DND-41 (cell line): Measurements from ENCODE around the gene ADGRD2.

ENCODE experiments used
- ATAC-seq: fragments of 200-7000 bp; cut with Tn5 transposase; 3 replicates; pipeline ENCODE4 v1.9.1; 2021; ENCODE audit warnings: low read depth; ENCODE audit not compliant: insufficient read depth
- DNase-seq: peaks from one replicate; pipeline ENCODE4 v3.0.0-alpha.2; 2020
- H2AFZ ChIP-seq: 2 replicates; pipeline ENCODE4 v1.6.0; 2012; ENCODE audit warnings: low read depth, low read length
- H3K27ac ChIP-seq: 2 replicates; pipeline ENCODE4 v1.5.1; 2012; ENCODE audit warnings: low read length, inconsistent platforms
- H3K27me3 ChIP-seq: fragments of 200-600 bp; sonication (generic); 2 replicates; pipeline ENCODE4 v1.6.0; 2012; ENCODE audit warnings: low read length, mild to moderate bottlenecking, inconsistent platforms; ENCODE audit not compliant: insufficient read depth, poor library complexity
- H3K36me3 ChIP-seq: 2 replicates; pipeline ENCODE4 v1.5.1; 2012; ENCODE audit warnings: low read length, inconsistent platforms; ENCODE audit not compliant: insufficient read depth
- H3K4me1 ChIP-seq: 2 replicates; pipeline ENCODE4 v1.5.1; 2012; ENCODE audit warnings: mild to moderate bottlenecking, low read length; ENCODE audit not compliant: insufficient read depth
- H3K4me2 ChIP-seq: 2 replicates; pipeline ENCODE4 v1.6.0; 2012; ENCODE audit warnings: mild to moderate bottlenecking, moderate library complexity, low read length, inconsistent platforms; ENCODE audit not compliant: insufficient read depth
- H3K4me3 ChIP-seq, 2 experiments: fragments of 200-600 bp in 1 of 2; shearing (Covaris generic) in 1 of 2; 2 replicates each; pipeline ENCODE4 v1.5.1; 2012 to 2016; ENCODE audit warnings: inconsistent platforms in 2 of 2, low read length in 2 of 2, mild to moderate bottlenecking in 2 of 2, low read depth in 1 of 2, moderate library complexity in 1 of 2
- H3K79me2 ChIP-seq: 2 replicates; pipeline ENCODE4 v1.6.0; 2012; ENCODE audit warnings: low read length, inconsistent platforms; ENCODE audit not compliant: insufficient read depth
- H3K9ac ChIP-seq: 2 replicates; pipeline ENCODE4 v1.6.0; 2012; ENCODE audit warnings: low read depth, mild to moderate bottlenecking, inconsistent platforms, low read length, moderate library complexity
- H3K9me3 ChIP-seq: 2 replicates; pipeline ENCODE4 v1.5.1; 2012; ENCODE audit warnings: low read length, moderate library complexity, mild to moderate bottlenecking, inconsistent platforms; ENCODE audit not compliant: insufficient read depth, severe bottlenecking
- H4K20me1 ChIP-seq: 2 replicates; pipeline ENCODE4 v1.6.0; 2012; ENCODE audit warnings: low read length; ENCODE audit not compliant: insufficient read depth
- CTCF ChIP-seq: IDR thresholded peaks from 2 replicates; pipeline ENCODE4 v1.5.1; 2012; ENCODE audit warnings: borderline replicate concordance, low read length, moderate library complexity, mild to moderate bottlenecking; ENCODE audit not compliant: poor library complexity, severe bottlenecking; ENCODE audit errors: extremely low read depth
- EZH2 ChIP-seq: IDR thresholded peaks from 3 replicates; pipeline ENCODE4 v1.6.1; 2012; ENCODE audit warnings: borderline replicate concordance, low read depth, mild to moderate bottlenecking, moderate library complexity, low read length, inconsistent platforms; ENCODE audit not compliant: severe bottlenecking

ADGRD2 gene

GRCh38 chr9:124449381-124450151 is 685 bp upstream of the ADGRD2 start:
- no peak for ATAC-seq
- no peak for DNase-seq
- Histone ChIP-seq H3K9ac (no peak overlapping the region), H3K27me3 (no peaks in the 10 kb centered on the region), H3K4me3 (no peak overlapping the region), H3K27ac (no peak overlapping the region), H2AFZ (no peak overlapping the region), H3K4me2 (no peak overlapping the region), H3K36me3 (no peaks in the 10 kb centered on the region), H3K4me1 (no peaks in the 10 kb centered on the region), H4K20me1 (peaks cover 5% of the 10 kb centered on the region; the same call in 1 of the 2 replicates), H3K9me3 (no peaks in the 10 kb centered on the region), H3K79me2 (no peaks in the 10 kb centered on the region)
- TF ChIP-seq CTCF: no peak
- TF ChIP-seq EZH2: no peak

GRCh38 chr9:124450931-124451661 is 845 bp downstream of the ADGRD2 start:
- no peak overlapping the region for H2AFZ ChIP-seq
- no peak for ATAC-seq
- H3K36me3 ChIP-seq: no peaks in the 10 kb centered on the region
- no peak overlapping the region for H3K9ac ChIP-seq
- H3K4me2 ChIP-seq: no peak overlapping the region
- no peaks in the 10 kb centered on the region for H3K9me3 ChIP-seq
- no peak for TF ChIP-seq CTCF
- TF ChIP-seq EZH2: no peak
- no peaks in the 10 kb centered on the region for H3K4me1 ChIP-seq
- DNase-seq: no peak
- H4K20me1 ChIP-seq: peaks cover 5% of the 10 kb centered on the region; the same call in 1 of the 2 replicates
- H3K79me2 ChIP-seq: no peaks in the 10 kb centered on the region
- H3K27me3 ChIP-seq: no peaks in the 10 kb centered on the region
- no peak overlapping the region for H3K27ac ChIP-seq
- H3K4me3 ChIP-seq: no peak overlapping the region

GRCh38 chr9:124452326-124452725 is 2.1 kb downstream of the ADGRD2 start:
- no peak for DNase-seq
- Histone ChIP-seq H3K4me3 (no peak overlapping the region), H3K9ac (no peak overlapping the region), H3K9me3 (no peaks in the 10 kb centered on the region), H3K36me3 (no peaks in the 10 kb centered on the region), H3K27ac (no peak overlapping the region), H3K4me2 (no peak overlapping the region), H3K27me3 (no peaks in the 10 kb centered on the region), H4K20me1 (peaks cover 5% of the 10 kb centered on the region; the same call in 1 of the 2 replicates), H3K79me2 (no peaks in the 10 kb centered on the region), H2AFZ (no peak overlapping the region), H3K4me1 (no peaks in the 10 kb centered on the region)
- ATAC-seq: no peak
- TF ChIP-seq EZH2 (no peak), CTCF (no peak)
